GM12872 (cell line): ENCODE results near the gene CAMSAP2.

Experiments used
- CTCF ChIP-seq: IDR thresholded peaks from 3 replicates; pipeline ENCODE4 v1.5.1; 2011; ENCODE audit warnings: low read depth, mild to moderate bottlenecking, low read length, moderate library complexity; ENCODE audit not compliant: insufficient read depth

Gene CAMSAP2

GRCh38 chr1:200905411-200906052 is 166.8 kb downstream of the CAMSAP2 start:
- TF ChIP-seq CTCF = no peak

- TF ChIP-seq CTCF = no peak
These were observed 167.8 kb downstream of the CAMSAP2 start for GRCh38 chr1:200906491-200906890.

GRCh38 chr1:200907611-200908097 is 169.0 kb downstream of the CAMSAP2 start:
- TF ChIP-seq CTCF = no peak

GRCh38 chr1:200908191-200908868 is 169.6 kb downstream of the CAMSAP2 start:
- no peak for TF ChIP-seq CTCF

GRCh38 chr1:200909071-200909470 is 170.4 kb downstream of the CAMSAP2 start:
- no peak for TF ChIP-seq CTCF

- TF ChIP-seq CTCF = no peak
These were observed 171.1 kb downstream of the CAMSAP2 start for GRCh38 chr1:200909757-200910239.
